DND-41 (cell line): ENCODE measurements around the gene SGTA.

Source experiments
- EZH2 ChIP-seq: IDR thresholded peaks from 3 replicates; pipeline ENCODE4 v1.6.1; 2012; ENCODE audit warnings: borderline replicate concordance, low read depth, mild to moderate bottlenecking, moderate library complexity, low read length, inconsistent platforms; ENCODE audit not compliant: severe bottlenecking
- TF ChIP-seq, protein P1 (sequence below): IDR thresholded peaks from 2 replicates; pipeline ENCODE4 v1.5.1; 2012; ENCODE audit warnings: borderline replicate concordance, low read length, moderate library complexity, mild to moderate bottlenecking; ENCODE audit not compliant: poor library complexity, severe bottlenecking; ENCODE audit errors: extremely low read depth

DNA sequence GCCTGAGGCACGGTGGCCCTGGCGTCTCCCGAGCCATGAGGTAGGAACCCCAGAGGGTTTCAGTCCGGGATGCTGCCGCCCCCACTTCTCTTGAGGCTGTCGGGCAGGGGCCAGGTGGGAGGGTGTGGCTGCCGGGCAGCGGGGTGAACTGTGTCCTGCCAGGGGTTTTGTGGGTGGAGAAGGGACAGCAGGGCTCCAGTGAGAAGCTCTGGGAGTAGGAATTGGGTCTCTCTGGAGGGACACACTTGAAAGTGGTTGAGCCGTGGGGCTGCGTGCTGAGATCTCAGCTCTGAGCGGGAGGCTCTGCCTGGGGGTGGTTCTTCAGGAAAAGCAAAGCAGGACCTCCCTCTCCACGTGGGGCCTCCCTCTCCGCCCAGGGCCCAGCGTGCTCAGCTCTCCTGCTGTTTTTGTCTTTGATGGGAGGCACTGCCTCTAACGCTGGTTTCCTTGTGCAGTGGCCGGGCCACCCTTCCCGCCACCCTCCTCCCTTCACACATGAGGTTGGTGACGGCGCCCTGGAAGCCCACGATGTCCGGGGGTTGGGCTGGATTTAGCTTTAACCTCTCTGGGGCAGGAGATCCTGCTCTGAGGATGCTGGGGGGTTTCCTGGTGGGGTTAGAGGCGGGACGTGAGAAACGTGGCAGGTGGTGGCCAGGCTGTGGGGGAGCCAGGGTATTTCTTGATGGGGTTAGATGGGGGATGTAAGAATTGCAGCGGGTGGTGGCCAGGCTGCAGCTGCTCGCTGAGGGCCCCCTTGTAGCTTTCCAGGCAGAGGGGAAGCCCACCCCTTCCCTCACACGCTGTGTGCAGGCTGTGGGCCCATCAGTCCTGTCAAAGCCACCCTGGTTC is 21.3 kb upstream of the SGTA start:
- TF ChIP-seq, protein P1, sequence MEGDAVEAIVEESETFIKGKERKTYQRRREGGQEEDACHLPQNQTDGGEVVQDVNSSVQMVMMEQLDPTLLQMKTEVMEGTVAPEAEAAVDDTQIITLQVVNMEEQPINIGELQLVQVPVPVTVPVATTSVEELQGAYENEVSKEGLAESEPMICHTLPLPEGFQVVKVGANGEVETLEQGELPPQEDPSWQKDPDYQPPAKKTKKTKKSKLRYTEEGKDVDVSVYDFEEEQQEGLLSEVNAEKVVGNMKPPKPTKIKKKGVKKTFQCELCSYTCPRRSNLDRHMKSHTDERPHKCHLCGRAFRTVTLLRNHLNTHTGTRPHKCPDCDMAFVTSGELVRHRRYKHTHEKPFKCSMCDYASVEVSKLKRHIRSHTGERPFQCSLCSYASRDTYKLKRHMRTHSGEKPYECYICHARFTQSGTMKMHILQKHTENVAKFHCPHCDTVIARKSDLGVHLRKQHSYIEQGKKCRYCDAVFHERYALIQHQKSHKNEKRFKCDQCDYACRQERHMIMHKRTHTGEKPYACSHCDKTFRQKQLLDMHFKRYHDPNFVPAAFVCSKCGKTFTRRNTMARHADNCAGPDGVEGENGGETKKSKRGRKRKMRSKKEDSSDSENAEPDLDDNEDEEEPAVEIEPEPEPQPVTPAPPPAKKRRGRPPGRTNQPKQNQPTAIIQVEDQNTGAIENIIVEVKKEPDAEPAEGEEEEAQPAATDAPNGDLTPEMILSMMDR = no peak
- no peak for TF ChIP-seq EZH2
